ENCODE results near the gene TSSK2.

Gene TSSK2

DNA sequence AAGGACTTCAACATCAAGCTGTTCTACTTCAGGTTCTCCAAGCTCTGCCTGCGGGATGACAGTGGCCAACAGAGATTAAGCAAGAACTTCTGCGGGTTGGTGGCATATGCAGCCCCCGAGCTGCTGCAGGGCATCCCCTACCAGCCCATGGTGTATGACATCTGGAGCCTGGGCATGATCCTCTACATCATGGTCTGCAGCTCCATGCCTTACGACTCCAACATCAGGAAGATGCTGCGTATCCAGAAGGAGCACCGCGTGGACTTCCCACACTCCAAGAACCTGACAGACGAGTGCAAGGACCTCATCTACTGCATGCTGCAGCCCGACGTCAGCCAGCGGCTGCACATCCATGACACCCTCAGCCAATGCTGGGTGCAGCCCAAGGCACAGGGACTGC, 6.1 kb upstream of the TSSK2 start:
- DNase-seq (ENCODE audit: low read depth in 2 of 2): no peak

GRCh38 chr22:19125474-19126308, 5.4 kb upstream of the TSSK2 start:
- no peak for DNase-seq (ENCODE audit: low read depth in 2 of 2)

DNA sequence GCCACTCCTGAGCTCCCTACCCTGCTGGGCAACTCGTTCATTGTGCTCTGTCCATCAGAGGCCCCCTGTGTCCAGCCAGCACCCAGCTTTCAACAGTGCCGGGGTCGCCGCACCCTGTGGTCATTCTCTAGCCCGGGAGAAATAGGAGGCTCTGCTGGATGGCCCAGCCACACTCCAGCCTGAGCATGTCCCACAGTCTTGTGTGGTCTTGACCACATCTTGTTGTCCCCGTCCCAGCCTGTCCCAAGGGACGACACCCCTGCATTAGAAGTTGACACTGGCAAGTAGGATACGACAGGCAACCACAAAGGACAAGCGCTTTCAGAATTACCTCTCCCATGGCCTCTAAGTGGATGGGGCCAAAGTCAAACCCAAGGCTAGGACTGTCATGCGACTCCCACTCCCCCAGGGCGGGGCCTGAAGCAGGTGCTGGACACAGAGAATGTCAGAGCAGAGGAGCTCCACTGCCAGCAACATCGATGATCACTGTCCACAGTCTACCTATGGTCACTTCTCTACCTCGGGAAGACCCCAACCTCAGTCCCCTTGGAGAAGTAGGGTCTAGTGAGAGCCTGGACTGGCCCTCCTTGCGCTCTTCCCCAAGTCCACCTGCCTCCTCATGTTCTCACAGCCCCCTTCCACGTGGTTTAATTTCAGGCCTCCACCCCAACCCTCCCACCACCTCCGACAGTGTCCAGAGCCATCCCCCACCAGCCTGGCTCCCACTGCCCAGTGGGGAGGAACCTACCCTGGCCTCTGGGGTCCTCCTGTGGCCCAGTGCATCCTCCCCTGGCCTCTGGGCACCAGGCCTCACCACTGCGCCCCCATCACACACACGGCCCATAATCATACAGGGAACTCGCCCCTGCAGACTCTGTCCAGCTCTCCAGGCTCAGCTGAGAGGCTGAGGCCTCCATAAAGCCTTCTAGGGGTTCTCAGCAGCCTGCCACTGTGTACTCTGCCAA, 4.5 kb upstream of the TSSK2 start:
- DNase-seq (ENCODE audit: low read depth in 2 of 2): no peak

DNA sequence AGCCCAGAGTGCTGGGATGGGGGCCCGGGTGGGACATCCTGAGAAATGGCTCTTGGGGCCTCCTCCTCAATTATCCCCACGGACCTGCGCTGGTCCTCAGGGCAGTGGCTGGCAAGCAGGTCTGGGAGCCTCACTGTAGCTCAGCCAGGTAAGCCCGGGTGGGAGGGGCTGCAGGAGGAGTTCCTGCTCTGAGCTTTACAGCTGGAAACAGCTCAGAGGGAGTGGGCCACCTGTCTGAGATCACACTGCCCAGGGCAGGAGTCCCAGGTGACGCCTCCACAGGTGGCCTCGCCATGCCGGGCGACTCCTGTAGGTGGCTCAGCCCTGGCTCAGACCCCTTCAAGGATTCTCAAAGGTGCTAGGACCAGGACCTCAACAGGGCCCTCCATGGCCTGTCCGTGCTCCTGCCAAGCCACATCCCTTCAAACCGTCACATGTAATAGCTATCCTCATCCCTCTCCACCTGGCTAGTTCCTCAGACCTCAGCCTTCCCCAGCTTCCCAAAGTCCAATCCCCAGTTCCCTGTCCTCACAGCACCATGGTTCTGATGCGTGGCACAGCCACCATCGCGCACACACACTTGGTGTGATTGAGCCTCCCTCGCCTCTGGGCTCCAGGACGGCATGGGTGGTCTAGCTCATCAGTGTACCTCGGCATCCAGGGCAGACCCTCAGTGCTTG, 3.6 kb upstream of the TSSK2 start:
- DNase-seq (ENCODE audit: low read depth in 2 of 2): no peak

DNA sequence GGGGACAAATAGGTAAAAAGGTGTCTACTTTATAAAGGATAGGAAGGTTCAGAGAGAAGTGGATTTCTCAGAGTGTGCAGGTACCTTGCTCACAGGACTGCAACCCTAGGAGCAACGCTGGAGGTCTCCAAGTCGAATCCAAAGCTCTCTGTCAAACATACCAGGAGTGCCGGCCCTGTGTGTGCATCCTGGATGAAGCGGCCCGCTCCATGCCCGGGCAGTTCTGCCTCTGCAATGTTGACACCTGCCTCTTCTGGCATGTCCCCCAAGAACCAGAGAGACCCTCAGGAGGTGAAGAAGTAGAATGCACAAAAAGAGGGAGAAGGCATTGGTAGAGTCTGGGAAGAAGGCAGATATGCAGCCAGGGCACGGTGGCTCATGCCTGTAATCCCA, 3.1 kb upstream of the TSSK2 start:
- DNase-seq (ENCODE audit: low read depth in 2 of 2): no peak

DNA sequence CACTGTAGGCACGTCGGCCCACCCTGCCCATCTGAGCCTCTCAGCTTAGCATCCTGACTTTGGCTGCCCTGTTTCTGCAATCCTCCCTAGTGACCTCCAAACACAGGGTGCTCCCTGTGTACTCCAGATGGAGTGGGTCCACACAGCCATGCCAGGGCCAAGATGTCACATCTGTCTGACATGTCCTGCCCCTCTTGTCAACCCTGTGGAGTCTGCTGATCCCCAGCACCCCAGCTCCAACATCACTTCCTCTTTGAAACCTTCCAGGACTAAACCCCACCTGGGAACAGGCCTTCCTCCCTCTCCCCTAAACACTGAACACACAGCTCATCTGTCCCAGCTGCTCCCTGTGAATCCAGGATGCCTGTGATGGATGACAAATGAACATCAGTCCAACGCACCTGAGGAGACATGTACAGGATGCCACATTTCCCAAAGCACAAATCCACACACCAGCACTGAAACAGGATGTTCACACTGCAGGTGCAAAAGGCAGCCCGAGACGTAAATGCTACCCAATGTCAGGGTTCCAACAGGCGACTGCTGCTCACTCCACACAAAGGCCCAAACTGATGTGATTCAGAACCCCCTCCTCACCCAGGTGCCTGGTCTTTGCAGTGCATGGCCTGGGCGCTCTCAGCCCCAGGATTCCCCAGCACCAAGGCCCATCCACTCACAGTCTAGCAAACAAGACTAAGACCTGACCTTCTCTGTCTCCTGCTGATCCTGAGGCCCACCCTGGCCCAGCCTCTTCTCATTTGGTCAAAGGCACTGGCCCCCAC, 2.0 kb upstream of the TSSK2 start:
- DNase-seq (ENCODE audit: low read depth in 2 of 2): no peak

DNA sequence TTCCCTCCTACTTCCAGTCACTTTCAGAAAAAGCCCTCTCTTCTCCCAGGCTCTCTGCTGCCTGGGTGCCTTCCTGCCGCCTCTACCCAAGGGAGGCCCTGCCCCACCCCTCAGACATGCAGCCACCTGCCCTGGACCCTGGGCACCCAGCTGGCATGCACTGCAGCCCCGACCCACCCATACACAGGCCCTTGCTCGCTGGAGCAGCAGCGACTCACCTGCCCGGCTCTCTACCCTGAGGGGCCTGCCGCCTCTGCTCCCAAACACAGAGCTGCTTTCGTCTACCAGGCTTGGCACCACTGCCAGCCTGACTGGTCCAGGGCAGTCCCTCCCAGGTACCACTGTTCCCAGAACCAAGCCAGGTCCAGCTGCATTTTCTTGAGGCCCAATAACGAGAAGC, 1.2 kb upstream of the TSSK2 start:
- DNase-seq (ENCODE audit: low read depth in 2 of 2): no peak

GRCh38 chr22:19131685-19132015, 542 bp downstream of the TSSK2 start:
- no peak for DNase-seq (ENCODE audit: low read depth in 2 of 2)

GRCh38 chr22:19132153-19132552, 1.0 kb downstream of the TSSK2 start:
- DNase-seq (ENCODE audit: low read depth in 2 of 2): no peak

- no peak for DNase-seq (ENCODE audit: low read depth in 2 of 2)
Observed at GRCh38 chr22:19132693-19133400, 1.7 kb downstream of the TSSK2 start.

DNA sequence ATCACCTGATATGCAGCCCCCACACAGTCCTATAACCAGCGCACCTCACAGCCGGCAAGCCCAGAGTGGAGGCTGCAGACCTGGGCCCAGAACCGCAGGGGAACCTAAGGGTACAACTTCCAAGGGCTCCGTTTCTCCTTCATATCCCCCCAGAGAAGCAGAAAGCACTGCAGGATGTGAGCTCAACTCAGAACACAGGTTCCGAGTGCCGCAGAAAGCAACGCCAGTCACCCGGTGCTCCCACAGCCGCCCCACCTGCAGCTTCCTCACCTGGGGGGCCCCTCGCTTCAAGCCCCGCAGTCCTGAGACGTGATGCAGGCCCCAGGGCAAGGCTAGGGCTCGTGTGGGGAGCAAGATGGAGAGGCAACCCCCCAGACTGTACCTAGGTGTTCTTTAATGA, 2.5 kb downstream of the TSSK2 start:
- no peak for DNase-seq (ENCODE audit: low read depth in 2 of 2)

DNA sequence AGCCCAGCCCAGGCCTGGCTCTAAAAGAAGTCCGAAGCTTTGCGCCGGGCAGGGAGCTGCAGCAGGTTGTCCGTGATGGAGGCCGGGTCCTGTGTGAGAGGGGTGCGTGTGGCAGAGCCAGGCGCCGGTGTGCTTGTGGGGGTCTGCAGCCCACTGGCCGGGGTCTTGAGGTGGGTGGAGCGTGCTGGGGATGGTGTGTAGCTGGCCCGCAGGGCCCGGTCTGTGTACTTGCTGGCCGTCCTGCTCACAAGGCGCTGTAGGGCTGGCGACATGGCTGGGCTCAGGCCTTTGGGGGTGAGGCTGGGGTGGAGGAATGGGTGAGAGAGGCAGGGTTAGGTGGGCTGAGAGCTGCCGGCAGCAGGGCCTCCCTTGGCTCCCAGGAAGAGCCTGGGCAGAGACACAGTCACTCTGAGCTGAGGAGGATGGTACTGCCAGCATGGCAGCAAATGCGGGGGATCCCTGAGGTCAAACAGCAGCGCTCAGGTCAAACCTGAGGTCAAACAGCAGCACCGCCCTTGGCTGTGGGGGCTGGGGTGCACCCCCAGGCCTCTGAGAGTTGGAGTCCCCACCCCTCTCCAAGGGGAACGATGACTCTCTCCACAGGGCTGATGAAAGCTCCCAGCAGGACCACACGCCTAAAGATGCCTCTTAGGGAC, 3.2 kb downstream of the TSSK2 start:
- no peak for DNase-seq (ENCODE audit: low read depth in 2 of 2)

DNA sequence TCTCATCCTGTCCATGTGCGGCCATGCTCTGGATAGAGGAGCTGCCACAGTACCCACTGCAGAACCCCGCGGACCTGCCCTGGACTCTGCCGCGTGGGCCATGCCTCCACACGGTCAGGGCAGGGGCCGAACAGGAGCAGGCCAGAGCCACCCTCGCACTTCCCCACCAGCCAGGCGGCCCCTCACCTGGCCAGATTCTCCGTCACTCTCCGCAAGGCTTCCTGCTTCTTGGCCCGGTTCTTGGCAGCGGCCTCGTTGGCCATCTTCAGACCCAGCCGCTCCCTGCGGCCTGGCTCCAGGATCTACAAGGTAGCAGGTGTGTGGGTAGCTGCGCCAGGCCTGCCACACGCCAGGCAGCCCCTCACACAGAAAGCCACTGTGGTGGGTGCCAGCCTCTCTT, 3.8 kb downstream of the TSSK2 start:
- DNase-seq (ENCODE audit: low read depth in 2 of 2): no peak

DNA sequence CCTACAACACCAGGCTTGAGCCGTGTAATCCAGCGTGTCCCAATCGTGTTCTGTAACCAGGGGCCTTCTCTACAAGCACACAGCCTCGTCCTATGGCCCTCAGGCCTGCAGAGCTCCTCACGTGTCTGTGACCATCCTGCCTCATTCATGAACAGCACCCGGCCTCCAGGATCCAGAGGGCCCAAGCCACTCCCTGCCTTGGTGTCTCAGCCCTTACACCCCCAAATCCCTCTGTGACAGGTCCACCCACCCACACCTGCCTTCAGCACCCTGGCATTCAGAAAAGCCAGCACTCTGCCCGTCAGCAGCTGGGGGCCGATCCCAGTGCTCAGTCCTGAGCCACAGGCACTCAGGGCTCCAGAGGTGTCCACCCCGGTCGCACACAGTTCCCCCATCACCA, 5.8 kb downstream of the TSSK2 start:
- DNase-seq (ENCODE audit: low read depth in 2 of 2): no peak

DNA sequence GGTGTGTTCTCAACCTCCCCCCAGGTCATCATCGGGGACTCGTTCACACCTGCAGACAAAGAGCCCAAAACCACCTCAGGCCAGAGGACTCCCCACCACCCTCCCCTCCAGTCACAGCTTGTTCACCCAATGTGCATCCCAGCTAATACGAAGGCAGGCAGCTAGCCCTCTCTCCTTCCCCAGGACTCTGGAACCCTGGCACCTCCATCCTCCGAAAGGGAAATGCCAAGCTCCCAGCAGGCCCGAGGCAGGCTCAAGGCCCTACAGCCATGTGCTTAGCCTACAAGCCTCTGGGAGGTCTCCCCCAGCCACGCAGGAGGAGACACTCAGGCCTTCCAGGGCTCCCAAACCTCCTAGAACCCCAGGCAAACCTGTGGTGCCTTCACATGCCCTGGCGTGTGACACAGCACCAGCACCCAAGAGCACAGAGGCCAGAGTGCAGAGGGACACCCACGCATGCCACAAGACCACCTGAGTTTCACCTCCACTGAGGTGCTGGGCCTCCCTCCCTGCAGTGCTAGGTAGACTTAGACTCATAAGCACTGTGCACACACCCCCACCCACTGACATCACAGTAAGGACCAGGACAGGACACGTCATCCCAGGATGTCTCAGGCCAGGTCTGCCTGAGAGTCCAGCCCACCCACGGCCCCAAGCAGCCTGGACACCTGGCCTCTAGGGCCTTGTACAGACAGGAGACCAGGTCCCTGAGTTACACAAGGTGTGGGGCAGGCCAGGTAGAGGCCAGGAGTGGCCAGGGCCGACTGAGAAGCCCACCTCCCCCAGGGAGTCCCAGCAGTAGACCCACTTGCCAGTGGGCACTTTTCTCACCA, 6.5 kb downstream of the TSSK2 start:
- DNase-seq (ENCODE audit: low read depth in 2 of 2): no peak

DNA sequence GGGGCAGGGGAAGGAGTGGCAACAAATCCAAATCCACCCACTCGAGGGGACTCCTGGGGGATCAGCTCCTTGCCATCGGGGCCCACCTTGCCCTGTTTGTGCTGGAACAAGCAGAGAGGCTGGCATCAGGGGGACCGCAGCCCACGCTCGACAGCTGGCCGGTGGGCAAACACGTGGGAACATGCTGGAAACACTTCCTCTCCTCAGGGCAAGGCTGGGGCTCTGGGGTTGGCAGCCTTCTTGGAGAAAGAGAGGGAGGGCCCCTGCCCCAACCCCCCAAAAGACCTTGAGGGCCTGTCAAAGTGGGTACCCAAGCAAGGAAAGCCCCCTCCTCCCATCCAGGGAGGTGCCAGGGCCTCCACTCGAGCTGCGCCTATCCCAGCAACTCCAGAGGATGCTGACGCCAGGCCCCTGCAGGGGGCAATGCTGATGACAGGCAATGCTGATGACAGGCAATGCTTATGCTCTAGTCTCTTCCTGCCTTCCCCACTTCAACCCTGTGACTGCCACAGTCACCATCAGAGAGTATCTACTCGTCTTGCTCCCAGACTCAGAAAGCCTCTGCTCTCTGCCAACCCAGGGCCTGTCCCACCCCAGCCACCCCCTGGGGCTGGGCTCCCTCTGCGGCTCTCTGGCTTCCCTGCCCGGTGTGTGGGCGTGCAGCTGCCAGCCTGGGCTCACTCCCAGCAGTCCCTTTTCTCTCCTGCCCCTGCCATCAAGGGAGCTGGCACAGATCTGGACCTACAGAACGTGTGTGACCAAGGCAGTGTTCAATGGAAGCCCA, 7.3 kb downstream of the TSSK2 start:
- no peak for DNase-seq (ENCODE audit: low read depth in 2 of 2)

GRCh38 chr22:19139001-19139356, 7.9 kb downstream of the TSSK2 start:
- no peak for DNase-seq (ENCODE audit: low read depth in 2 of 2)

DNA sequence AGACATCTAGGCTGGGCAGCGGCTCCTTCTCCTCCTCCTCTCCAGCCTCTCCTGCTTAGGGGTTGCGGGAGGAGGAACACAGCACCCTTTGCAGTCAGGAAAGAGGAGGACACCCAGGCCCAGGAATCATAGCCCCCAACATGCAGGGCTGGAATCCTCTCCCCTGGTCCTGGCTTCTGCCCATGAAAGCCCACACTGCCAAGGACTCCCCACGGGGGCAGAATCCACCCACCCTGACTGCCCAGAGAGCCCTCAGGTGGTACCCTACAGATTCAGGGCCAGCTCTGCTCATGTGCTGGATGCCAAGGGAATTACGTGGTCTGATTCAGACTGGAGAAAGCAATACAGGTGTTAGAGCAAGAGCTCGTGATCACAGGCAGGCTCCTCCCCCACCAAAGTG, 8.9 kb downstream of the TSSK2 start:
- DNase-seq (ENCODE audit: low read depth in 2 of 2): no peak

GRCh38 chr22:19142394-19142793, 11.3 kb downstream of the TSSK2 start:
- DNase-seq (ENCODE audit: low read depth in 2 of 2): no peak

All from stimulated activated CD8-positive, alpha-beta memory T cell treated with anti-CD3 and anti-CD28 coated beads, Interleukin-15, amount 100 ng/mL, for 4 hours (primary cell).